GM18858 (cell line): ENCODE data around the gene AADAC.
"Not testable (repeated sequence)": the region's sequence is repeated elsewhere in the genome, so short reads cannot be mapped to it uniquely, and the experiment has no call there.

Source experiments
- ATAC-seq: cut with Tn5 transposase; IDR thresholded peaks from one replicate; pipeline ENCODE4 v1.9.1; 2021; ENCODE audit not compliant: unreplicated experiment

The AADAC gene

GRCh38 chr3:151813799-151814198 is at the start of gene AADAC:
Gene AADAC, plus strand, starts transcription at chr3:151814116. Its CDS starts 47 bp downstream, at chr3:151814163.
- no peak for ATAC-seq

- not testable (repeated sequence) for ATAC-seq
Observed at GRCh38 chr3:151764699-151765098, 49.2 kb upstream of the AADAC start.

- no peak for ATAC-seq
Observed at GRCh38 chr3:151765685-151766084, 48.2 kb upstream of the AADAC start.

- ATAC-seq: no peak
Observed at GRCh38 chr3:151766454-151766853, 47.5 kb upstream of the AADAC start.

- ATAC-seq: no peak
Observed at GRCh38 chr3:151768393-151768930, 45.5 kb upstream of the AADAC start.

- ATAC-seq: no peak
Observed at GRCh38 chr3:151769175-151769574, 44.7 kb upstream of the AADAC start.

- ATAC-seq: no peak
Observed at GRCh38 chr3:151770956-151771355, 43.0 kb upstream of the AADAC start.

GRCh38 chr3:151772825-151773480 is 41.0 kb upstream of the AADAC start:
- ATAC-seq: no peak

GRCh38 chr3:151774235-151774634 is 39.7 kb upstream of the AADAC start:
- ATAC-seq: no peak

GRCh38 chr3:151774910-151775309 is 39.0 kb upstream of the AADAC start:
- no peak for ATAC-seq

GRCh38 chr3:151775314-151776258 is 38.3 kb upstream of the AADAC start:
- no peak for ATAC-seq

- no peak for ATAC-seq
Observed at GRCh38 chr3:151776259-151776740, 37.6 kb upstream of the AADAC start.

GRCh38 chr3:151777880-151778279 is 36.0 kb upstream of the AADAC start:
- no peak for ATAC-seq

- ATAC-seq: no peak
Observed at GRCh38 chr3:151787626-151788025, 26.3 kb upstream of the AADAC start.

GRCh38 chr3:151788401-151788800 is 25.5 kb upstream of the AADAC start:
- no peak for ATAC-seq

- no peak for ATAC-seq
Observed at GRCh38 chr3:151789853-151790463, 24.0 kb upstream of the AADAC start.

- ATAC-seq: not testable (repeated sequence)
Observed at GRCh38 chr3:151790763-151791162, 23.2 kb upstream of the AADAC start.

GRCh38 chr3:151792411-151792810 is 21.5 kb upstream of the AADAC start:
- no peak for ATAC-seq

GRCh38 chr3:151793636-151794035 is 20.3 kb upstream of the AADAC start:
- no peak for ATAC-seq

- ATAC-seq: no peak
Observed at GRCh38 chr3:151794080-151794479, 19.8 kb upstream of the AADAC start.

GRCh38 chr3:151795276-151795675 is 18.6 kb upstream of the AADAC start:
- no peak for ATAC-seq
